A673 (cell line): ENCODE data around the gene TRAF3IP1. TPM values are rescaled to one million over a fixed set of nuclear protein-coding genes. Genes with fewer than 3 reads are reported as not detected.
A peak's percentile ranks its signal among the peaks of the same experiment; 100 is the strongest.
"Not testable (repeated sequence)": the region's sequence is repeated elsewhere in the genome, so short reads cannot be mapped to it uniquely, and the experiment has no call there.

ENCODE experiments used
- BruUV-seq: library from RNA; stranded (reverse); fragments of 400-500 nt; replicated peaks from 2 replicates; lab custom pipeline; 2021; lab: Mats Ljungman, UMichigan
- CTCF ChIA-PET: fragments of 300-600 bp; sonication (Branson Sonifier 250); formaldehyde crosslinking; loops from one replicate; lab custom pipeline; 2022; ENCODE audit warnings: antibody characterized with exemption; lab: Charles Lee
- POLR2A ChIA-PET: fragments of 300-600 bp; sonication (Branson Sonifier 250); formaldehyde crosslinking; loops from one replicate; lab custom pipeline; 2022; ENCODE audit warnings: antibody characterized with exemption; ENCODE audit not compliant: low non-redundant PET; lab: Charles Lee
- DNase-seq: peaks from one replicate; pipeline ENCODE4 v3.0.0-alpha.2; 2015; ENCODE audit warnings: low spot score
- H3K27ac ChIP-seq: fragments of 200-600 bp; sonication (generic); 2 replicates; pipeline ENCODE4 v1.5.1; 2016; ENCODE audit warnings: mixed run types, low read depth, mild to moderate bottlenecking, mixed read lengths, antibody characterized with exemption, low read length; ENCODE audit not compliant: poor library complexity, severe bottlenecking
- H3K27me3 ChIP-seq: fragments of 200-600 bp; sonication (generic); replicated peaks from 2 replicates; pipeline ENCODE4 v1.6.1; 2017; ENCODE audit warnings: mixed run types, low read depth, mild to moderate bottlenecking, mixed read lengths, antibody characterized with exemption, low read length; ENCODE audit not compliant: insufficient read depth, poor library complexity
- H3K36me3 ChIP-seq: fragments of 200-600 bp; sonication (generic); 2 replicates; pipeline ENCODE4 v1.6.1; 2016; ENCODE audit warnings: mixed run types, mild to moderate bottlenecking, mixed read lengths, antibody characterized with exemption, low read length; ENCODE audit not compliant: insufficient read depth, poor library complexity, severe bottlenecking
- H3K4me1 ChIP-seq: fragments of 200-600 bp; sonication (generic); 2 replicates; pipeline ENCODE4 v1.6.1; 2017; ENCODE audit warnings: mixed run types, mild to moderate bottlenecking, mixed read lengths, antibody characterized with exemption, low read length; ENCODE audit not compliant: insufficient read depth, poor library complexity, severe bottlenecking
- H3K4me3 ChIP-seq: fragments of 200-600 bp; sonication (generic); 2 replicates; pipeline ENCODE4 v1.5.1; 2016; ENCODE audit warnings: low read depth, mixed run types, mild to moderate bottlenecking, mixed read lengths, low read length; ENCODE audit not compliant: poor library complexity, severe bottlenecking
- H3K9me3 ChIP-seq: fragments of 200-600 bp; sonication (generic); 2 replicates; pipeline ENCODE4 v1.6.1; 2016; ENCODE audit warnings: mixed run types, low read depth, mild to moderate bottlenecking, mixed read lengths, antibody characterized with exemption, low read length; ENCODE audit not compliant: poor library complexity, severe bottlenecking
- CTCF ChIP-seq: fragments of 300-800, 200-600 bp; sonication (generic); conservative IDR thresholded peaks from 2 replicates; pipeline ENCODE4 v1.5.1; 2017; ENCODE audit warnings: low read depth, mild to moderate bottlenecking, antibody characterized with exemption, low read length, moderate library complexity, mixed read lengths
- EZH2 ChIP-seq: fragments of 200-600 bp; sonication (generic); IDR thresholded peaks from 2 replicates; pipeline ENCODE4 v1.6.1; 2017; ENCODE audit warnings: borderline replicate concordance, low read depth, mild to moderate bottlenecking, mixed read lengths, antibody characterized with exemption, low read length; ENCODE audit not compliant: poor library complexity, severe bottlenecking
- intact Hi-C: fragments of 100-400 bp; cut with micrococcal nuclease; formaldehyde crosslinking; loops from one replicate; pipeline ENCODE4 v1.10.0; 2022; ENCODE audit not compliant: unreplicated experiment
- total RNA-seq: library from RNA; stranded (reverse); gene quantifications from 2 replicates; pipeline ENCODE4 v1.2.3, GENCODE V29; 2021

TRAF3IP1 gene
- total RNA-seq, 1 experiment from 2014 or later, result 23.0 TPM

- ChIA-PET CTCF (no interaction called here), POLR2A (no interaction called here)
- BruUV-seq, result no TSS peak
- TF ChIP-seq EZH2 (no peak), CTCF (no peak)
- Histone ChIP-seq H3K27ac (no peak overlapping the region), H3K4me1 (no peaks in the 10 kb centered on the region), H3K36me3 (no peaks in the 10 kb centered on the region), H3K27me3 (no peaks in the 10 kb centered on the region), H3K9me3 (no peaks in the 10 kb centered on the region), H3K4me3 (no peak overlapping the region)
- DNase-seq, result no peak
- intact Hi-C loops, result no loop called here
These were observed 48.2 kb upstream of the TRAF3IP1 start for GRCh38 chr2:238272156-238272555.

GRCh38 chr2:238273433-238273832 lies 46.9 kb upstream of the TRAF3IP1 start:
- BruUV-seq, intact Hi-C loops: not testable (repeated sequence)

GRCh38 chr2:238274152-238274865 lies 46.0 kb upstream of the TRAF3IP1 start:
- no peak overlapping the region for H3K27ac ChIP-seq
- H3K9me3 ChIP-seq, result no peaks in the 10 kb centered on the region
- POLR2A ChIA-PET, result no interaction called here
- BruUV-seq, result no TSS peak
- no peaks in the 10 kb centered on the region for H3K27me3 ChIP-seq
- DNase-seq, result no peak
- CTCF ChIA-PET, result no interaction called here
- H3K4me3 ChIP-seq, result no peak overlapping the region
- intact Hi-C loops, result no loop called here
- H3K36me3 ChIP-seq, result no peaks in the 10 kb centered on the region
- H3K4me1 ChIP-seq, result no peaks in the 10 kb centered on the region
- TF ChIP-seq CTCF, result no peak
- no peak for TF ChIP-seq EZH2

More at GRCh38 chr2:238273433-238273832, 46.9 kb upstream of the TRAF3IP1 start:
- H3K4me3 ChIP-seq, H3K9me3 ChIP-seq, H3K27ac ChIP-seq, H3K4me1 ChIP-seq, POLR2A ChIA-PET, CTCF ChIA-PET, H3K36me3 ChIP-seq, H3K27me3 ChIP-seq, DNase-seq: not testable (repeated sequence)

DNA sequence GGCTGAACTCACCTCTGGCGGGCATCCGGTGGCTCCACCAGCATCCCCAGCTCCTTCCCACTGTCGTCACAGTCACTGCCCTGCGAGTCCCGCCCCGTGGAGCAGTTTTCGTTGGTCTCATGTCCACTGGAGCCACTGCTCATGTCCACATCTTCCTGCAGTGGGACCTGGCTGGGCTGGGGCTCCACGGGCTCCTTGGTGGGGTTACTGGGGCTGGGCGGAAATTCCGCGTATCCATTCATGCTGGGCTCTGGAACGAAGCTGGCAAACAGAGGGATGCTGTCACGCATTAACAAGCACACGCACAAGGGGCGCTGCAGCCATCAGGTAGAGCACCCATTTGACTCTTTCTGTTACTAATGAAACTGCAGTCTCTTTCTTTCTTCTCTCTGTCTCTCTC lies 42.6 kb upstream of the TRAF3IP1 start:
- H3K4me1 ChIP-seq, result no peaks in the 10 kb centered on the region
- CTCF ChIA-PET, result no interaction called here
- intact Hi-C loops, result no loop called here
- H3K27ac ChIP-seq, result no peak overlapping the region
- POLR2A ChIA-PET, result no interaction called here
- H3K4me3 ChIP-seq, result no peak overlapping the region
- TF ChIP-seq EZH2 (no peak), CTCF (peak; percentile 39)
- H3K9me3 ChIP-seq, result no peaks in the 10 kb centered on the region
- no TSS peak for BruUV-seq
- DNase-seq, result no peak
- no peaks in the 10 kb centered on the region for H3K27me3 ChIP-seq
- H3K36me3 ChIP-seq, result no peaks in the 10 kb centered on the region
